Measurements from ENCODE around the gene ITPK1. TPM values are rescaled to one million over a fixed set of nuclear protein-coding genes. Genes with fewer than 3 reads are reported as not detected.
"Not testable (repeated sequence)": the region's sequence is repeated elsewhere in the genome, so short reads cannot be mapped to it uniquely, and the experiment has no call there.

The ITPK1 gene
- total RNA-seq, 1 donor from 2014 or later, result 66.9 TPM

- Mint-ChIP-seq H3K27me3 (ENCODE audit: low read depth) (no peaks in the 10 kb centered on the region), H3K9me3 (no peaks in the 10 kb centered on the region), H3K27ac (no peak overlapping the region), H3K36me3 (ENCODE audit: low read depth) (peaks cover 3% of the 10 kb centered on the region), H3K4me1 (ENCODE audit: low read depth) (peaks cover 32% of the 10 kb centered on the region), H3K4me3 (ENCODE audit: low read depth) (no peak overlapping the region)
- DNase-seq (ENCODE audit: low spot score), result no peak
- intact Hi-C loops (cut with micrococcal nuclease), result no loop called here
These were observed 8.3 kb downstream of the ITPK1 start for GRCh38 chr14:93107453-93107852.

GRCh38 chr14:93106541-93107156 is 9.1 kb downstream of the ITPK1 start:
- no peak for DNase-seq (ENCODE audit: low spot score)
- Mint-ChIP-seq H3K4me1 (ENCODE audit: low read depth) (peaks cover 38% of the 10 kb centered on the region), H3K27ac (no peak overlapping the region), H3K9me3 (no peaks in the 10 kb centered on the region), H3K36me3 (ENCODE audit: low read depth) (peaks cover 3% of the 10 kb centered on the region), H3K27me3 (ENCODE audit: low read depth) (no peaks in the 10 kb centered on the region), H3K4me3 (ENCODE audit: low read depth) (no peak overlapping the region)
- intact Hi-C loops (cut with micrococcal nuclease), result no loop called here

- H3K4me3 Mint-ChIP-seq (ENCODE audit: low read depth); H3K27me3 Mint-ChIP-seq (ENCODE audit: low read depth); H3K9me3 Mint-ChIP-seq; H3K36me3 Mint-ChIP-seq (ENCODE audit: low read depth); intact Hi-C loops (cut with micrococcal nuclease); DNase-seq (ENCODE audit: low spot score): not testable (repeated sequence)
- peak overlapping the region; percentile 33 for H3K27ac Mint-ChIP-seq
- H3K4me1 Mint-ChIP-seq (ENCODE audit: low read depth), result peaks cover 40% of the 10 kb centered on the region
These were observed 9.9 kb downstream of the ITPK1 start for GRCh38 chr14:93105856-93106255.

GRCh38 chr14:93105362-93105761 is 10.4 kb downstream of the ITPK1 start:
- Mint-ChIP-seq H3K27ac (no peak overlapping the region), H3K9me3 (no peaks in the 10 kb centered on the region), H3K36me3 (ENCODE audit: low read depth) (peaks cover 3% of the 10 kb centered on the region), H3K4me3 (ENCODE audit: low read depth) (no peak overlapping the region), H3K27me3 (ENCODE audit: low read depth) (no peaks in the 10 kb centered on the region), H3K4me1 (ENCODE audit: low read depth) (peaks cover 44% of the 10 kb centered on the region)
- intact Hi-C loops (cut with micrococcal nuclease), result no loop called here
- no peak for DNase-seq (ENCODE audit: low spot score)

GRCh38 chr14:93104961-93105360 is 10.8 kb downstream of the ITPK1 start:
- no peaks in the 10 kb centered on the region for H3K27me3 Mint-ChIP-seq (ENCODE audit: low read depth)
- H3K27ac Mint-ChIP-seq, result peak overlapping the region; percentile 92
- H3K4me3 Mint-ChIP-seq (ENCODE audit: low read depth), result no peak overlapping the region
- intact Hi-C loops (cut with micrococcal nuclease), result loop anchor here (5.0 kb wide), 1 partner anchor 38 kb away; no protein-coding TSS in a partner anchor
- DNase-seq (ENCODE audit: low spot score), result no peak
- H3K36me3 Mint-ChIP-seq (ENCODE audit: low read depth), result peaks cover 3% of the 10 kb centered on the region
- H3K9me3 Mint-ChIP-seq, result no peaks in the 10 kb centered on the region
- peaks cover 42% of the 10 kb centered on the region for H3K4me1 Mint-ChIP-seq (ENCODE audit: low read depth)

- no peaks in the 10 kb centered on the region for H3K27me3 Mint-ChIP-seq (ENCODE audit: low read depth)
- H3K4me1 Mint-ChIP-seq (ENCODE audit: low read depth), result peaks cover 37% of the 10 kb centered on the region
- H3K36me3 Mint-ChIP-seq (ENCODE audit: low read depth), result peaks cover 3% of the 10 kb centered on the region
- peak overlapping the region; percentile 67 for H3K4me3 Mint-ChIP-seq (ENCODE audit: low read depth)
- H3K9me3 Mint-ChIP-seq, result no peaks in the 10 kb centered on the region
- DNase-seq (ENCODE audit: low spot score), result peak; percentile 83
- peak overlapping the region; percentile 92 for H3K27ac Mint-ChIP-seq
- intact Hi-C loops (cut with micrococcal nuclease), result loop anchor here (1.0 to 5.0 kb wide), 2 partner anchors 10 to 36 kb away; no protein-coding TSS in a partner anchor
These were observed 12.2 kb downstream of the ITPK1 start for GRCh38 chr14:93103392-93104080.

- Mint-ChIP-seq H3K4me3 (ENCODE audit: low read depth) (no peak overlapping the region), H3K9me3 (no peaks in the 10 kb centered on the region), H3K27me3 (ENCODE audit: low read depth) (no peaks in the 10 kb centered on the region), H3K27ac (no peak overlapping the region), H3K4me1 (ENCODE audit: low read depth) (peaks cover 37% of the 10 kb centered on the region), H3K36me3 (ENCODE audit: low read depth) (peaks cover 1% of the 10 kb centered on the region)
- intact Hi-C loops (cut with micrococcal nuclease), result loop anchor here (5.0 kb wide), 1 partner anchor 35 kb away; no protein-coding TSS in a partner anchor
- no peak for DNase-seq (ENCODE audit: low spot score)
These were observed 13.6 kb downstream of the ITPK1 start for GRCh38 chr14:93102141-93102540.

- Mint-ChIP-seq H3K27me3 (ENCODE audit: low read depth) (no peaks in the 10 kb centered on the region), H3K9me3 (no peaks in the 10 kb centered on the region), H3K36me3 (ENCODE audit: low read depth) (no peaks in the 10 kb centered on the region), H3K4me1 (ENCODE audit: low read depth) (peaks cover 35% of the 10 kb centered on the region), H3K27ac (no peak overlapping the region), H3K4me3 (ENCODE audit: low read depth) (no peak overlapping the region)
- DNase-seq (ENCODE audit: low spot score), result no peak
- intact Hi-C loops (cut with micrococcal nuclease), result loop anchor here (5.0 kb wide), 1 partner anchor 34 kb away; no protein-coding TSS in a partner anchor
These were observed 14.5 kb downstream of the ITPK1 start for GRCh38 chr14:93101181-93101580.

GRCh38 chr14:93100570-93100969 is 15.2 kb downstream of the ITPK1 start:
- no peak for DNase-seq (ENCODE audit: low spot score)
- no peaks in the 10 kb centered on the region for H3K36me3 Mint-ChIP-seq (ENCODE audit: low read depth)
- intact Hi-C loops (cut with micrococcal nuclease), result loop anchor here (5.0 kb wide), 1 partner anchor 33 kb away; no protein-coding TSS in a partner anchor
- no peaks in the 10 kb centered on the region for H3K9me3 Mint-ChIP-seq
- H3K27me3 Mint-ChIP-seq (ENCODE audit: low read depth), result no peaks in the 10 kb centered on the region
- no peak overlapping the region for H3K27ac Mint-ChIP-seq
- no peak overlapping the region for H3K4me3 Mint-ChIP-seq (ENCODE audit: low read depth)
- H3K4me1 Mint-ChIP-seq (ENCODE audit: low read depth), result peaks cover 34% of the 10 kb centered on the region

GRCh38 chr14:93100100-93100499 is 15.6 kb downstream of the ITPK1 start:
- DNase-seq (ENCODE audit: low spot score), result no peak
- peaks cover 34% of the 10 kb centered on the region for H3K4me1 Mint-ChIP-seq (ENCODE audit: low read depth)
- H3K27ac Mint-ChIP-seq, result no peak overlapping the region
- no peaks in the 10 kb centered on the region for H3K27me3 Mint-ChIP-seq (ENCODE audit: low read depth)
- H3K36me3 Mint-ChIP-seq (ENCODE audit: low read depth), result no peaks in the 10 kb centered on the region
- H3K4me3 Mint-ChIP-seq (ENCODE audit: low read depth), result no peak overlapping the region
- intact Hi-C loops (cut with micrococcal nuclease), result loop anchor here (5.0 kb wide), 1 partner anchor 33 kb away; no protein-coding TSS in a partner anchor
- no peaks in the 10 kb centered on the region for H3K9me3 Mint-ChIP-seq

- Mint-ChIP-seq H3K27ac (no peak overlapping the region), H3K27me3 (ENCODE audit: low read depth) (no peaks in the 10 kb centered on the region), H3K9me3 (no peaks in the 10 kb centered on the region), H3K4me1 (ENCODE audit: low read depth) (peaks cover 31% of the 10 kb centered on the region), H3K36me3 (ENCODE audit: low read depth) (no peaks in the 10 kb centered on the region), H3K4me3 (ENCODE audit: low read depth) (no peak overlapping the region)
- no peak for DNase-seq (ENCODE audit: low spot score)
- intact Hi-C loops (cut with micrococcal nuclease), result loop anchor here (5.0 kb wide), 1 partner anchor 32 kb away; no protein-coding TSS in a partner anchor
These were observed 16.1 kb downstream of the ITPK1 start for GRCh38 chr14:93099643-93100042.

- no peaks in the 10 kb centered on the region for H3K9me3 Mint-ChIP-seq
- H3K27ac Mint-ChIP-seq, result no peak overlapping the region
- no peak overlapping the region for H3K4me3 Mint-ChIP-seq (ENCODE audit: low read depth)
- intact Hi-C loops (cut with micrococcal nuclease), result no loop called here
- H3K36me3 Mint-ChIP-seq (ENCODE audit: low read depth), result no peaks in the 10 kb centered on the region
- H3K27me3 Mint-ChIP-seq (ENCODE audit: low read depth), result no peaks in the 10 kb centered on the region
- H3K4me1 Mint-ChIP-seq (ENCODE audit: low read depth), result peaks cover 27% of the 10 kb centered on the region
- DNase-seq (ENCODE audit: low spot score), result no peak
These were observed 16.5 kb downstream of the ITPK1 start for GRCh38 chr14:93099196-93099595.

GRCh38 chr14:93096691-93097322 is 18.9 kb downstream of the ITPK1 start:
- Mint-ChIP-seq H3K36me3 (ENCODE audit: low read depth) (no peaks in the 10 kb centered on the region), H3K27ac (no peak overlapping the region), H3K27me3 (ENCODE audit: low read depth) (no peaks in the 10 kb centered on the region), H3K4me1 (ENCODE audit: low read depth) (peaks cover 11% of the 10 kb centered on the region), H3K4me3 (ENCODE audit: low read depth) (no peak overlapping the region), H3K9me3 (no peaks in the 10 kb centered on the region)
- no peak for DNase-seq (ENCODE audit: low spot score)
- intact Hi-C loops (cut with micrococcal nuclease), result no loop called here

Data from activated T-helper 2 cell treated with anti-CD3 and anti-CD28 coated beads, Interferon-gamma antibody, Interleukin-2, Interleukin-4, amounts not matched to agents 10 μg/mL and 5 μg/mL and 100 μg/mL, durations not matched to agents 14 hours and 24 hours and 36 hours (primary cell).